GM23338 (cell line): ENCODE results near the gene BPI.

Source experiments
- CTCF ChIP-seq, 2 experiments: fragments of 200-600 bp in 1 of 2; sonication (generic) in 1 of 2; conservative IDR thresholded peaks; 2 replicates each; pipeline versions ENCODE4 v1.5.1 to v1.6.1; 2016 to 2017; ENCODE audit warnings: antibody characterized with exemption in 2 of 2, low read depth in 2 of 2, mild to moderate bottlenecking in 2 of 2, moderate library complexity in 1 of 2
- EZH2 ChIP-seq: fragments of 200-600 bp; sonication (generic); IDR thresholded peaks from one replicate; pipeline ENCODE4 v1.8.0; 2017; ENCODE audit warnings: antibody characterized with exemption, mild to moderate bottlenecking, low read depth; ENCODE audit not compliant: unreplicated experiment
- EZH2phosphoT487 ChIP-seq: fragments of 200-600 bp; sonication (generic); IDR thresholded peaks from one replicate; pipeline ENCODE4 v1.8.1; 2018; ENCODE audit warnings: antibody characterized with exemption; ENCODE audit not compliant: unreplicated experiment
- NANOG ChIP-seq: IDR thresholded peaks from 2 replicates; pipeline ENCODE4 v1.6.1; 2016; ENCODE audit warnings: antibody characterized with exemption, borderline replicate concordance
- POLR2AphosphoS5 ChIP-seq: IDR thresholded peaks from 2 replicates; pipeline ENCODE4 v1.6.1; 2016; ENCODE audit warnings: antibody characterized with exemption, low read depth
- STAT1 ChIP-seq: IDR thresholded peaks from one replicate; pipeline ENCODE4 v1.6.1; 2016; ENCODE audit warnings: antibody characterized with exemption; ENCODE audit not compliant: unreplicated experiment

GRCh38 chr20:38308447-38308846 is 4.5 kb downstream of the BPI start:
- TF ChIP-seq NANOG (no peak), CTCF (conservative IDR thresholded peaks at IDR 0.05; ENCODE audit: low read depth in 2 of 2) (no peak), EZH2 (no peak), STAT1 (no peak), POLR2AphosphoS5 (no peak), EZH2phosphoT487 (no peak)
